Natural killer cell (primary cell): ENCODE results near the gene BTBD6. TPM values are rescaled to one million over a fixed set of nuclear protein-coding genes. Genes with fewer than 3 reads are reported as not detected.

ENCODE experiments used
- ATAC-seq, 3 donors: fragments of 150-1000 bp in 2 of 3; fragments of 200-7000 bp in 1 of 3; cut with Tn5 transposase; 1 replicate in 1 of 3; 2 replicates in 2 of 3; pipeline ENCODE4 v1.10.0; 2021; ENCODE audit warnings: mild to moderate bottlenecking in 2 of 3, moderate library complexity in 2 of 3
- DNase-seq, 2 donors: peaks; one replicate each; pipeline versions ENCODE4 v3.0.0 to v3.0.0-alpha.2; 2013 to 2021; ENCODE audit warnings: mixed read lengths in 1 of 2
- H3K27ac ChIP-seq: one replicate; pipeline ENCODE4 v1.5.1; 2013; ENCODE audit warnings: mild to moderate bottlenecking, low read length
- H3K27me3 ChIP-seq: one replicate; pipeline ENCODE4 v1.6.1; 2013; ENCODE audit warnings: low read length; ENCODE audit not compliant: control insufficient read depth, insufficient read depth
- H3K36me3 ChIP-seq: one replicate; pipeline ENCODE4 v1.6.1; 2013; ENCODE audit warnings: low read length; ENCODE audit not compliant: control insufficient read depth, insufficient read depth
- H3K4me1 ChIP-seq: one replicate; pipeline ENCODE4 v1.6.1; 2013; ENCODE audit warnings: low read length; ENCODE audit not compliant: control insufficient read depth, insufficient read depth
- H3K4me3 ChIP-seq: one replicate; pipeline ENCODE4 v1.5.1; 2013; ENCODE audit warnings: low read length
- H3K9me3 ChIP-seq: one replicate; pipeline ENCODE4 v1.6.1; 2013; ENCODE audit warnings: low read length; ENCODE audit not compliant: control insufficient read depth, insufficient read depth
- H3K27ac Mint-ChIP-seq, 2 donors: one replicate each; pipeline ENCODE4 v1.8.0; 2022; ENCODE audit warnings: mild to moderate bottlenecking in 2 of 2, mixed read lengths in 2 of 2, moderate library complexity in 1 of 2
- H3K27me3 Mint-ChIP-seq, 2 donors: one replicate each; pipeline ENCODE4 v1.8.0; 2022; ENCODE audit warnings: low read depth in 2 of 2, mixed read lengths in 2 of 2
- H3K36me3 Mint-ChIP-seq: one replicate; pipeline ENCODE4 v1.8.0; 2022; ENCODE audit warnings: mixed read lengths
- H3K4me1 Mint-ChIP-seq, 2 donors: one replicate each; pipeline ENCODE4 v1.8.0; 2022; ENCODE audit warnings: mixed read lengths in 2 of 2
- H3K4me3 Mint-ChIP-seq: one replicate; pipeline ENCODE4 v1.8.0; 2022; ENCODE audit warnings: mild to moderate bottlenecking, moderate library complexity, mixed read lengths
- H3K9me3 Mint-ChIP-seq, 2 donors: one replicate each; pipeline ENCODE4 v1.8.0; 2022; ENCODE audit warnings: mixed read lengths in 2 of 2
- WGBS: methylation state at CpG from one replicate; pipeline ENCODE4 v1.1.7; 2013; ENCODE audit warnings: missing lambda C conversion rate; ENCODE audit not compliant: insufficient coverage; 5-methylcytosine and 5-hydroxymethylcytosine counted together
- intact Hi-C: fragments of 100-400 bp; cut with micrococcal nuclease; formaldehyde crosslinking; loops from one replicate; pipeline ENCODE4 v1.14.2; 2022
- total RNA-seq, 4 donors: library from RNA; stranded (reverse); fragments of 120-200 nt in 1 of 4; gene quantifications; one replicate each; pipeline versions ENCODE4 v1.2.3 to v1.2.4, GENCODE V29; 2013 to 2022
- TF ChIP-seq, protein P1 (sequence below): fragments of 200-600 bp; IDR thresholded peaks from one replicate; pipeline ENCODE4 v1.8.0; 2022; ENCODE audit warnings: antibody characterized with exemption

BTBD6 gene
- total RNA-seq, 3 donors from 2014 or later (not counting 1 experiment from before 2014, with no cell fraction given) = 30.9 to 48.7 (median 44.2) TPM

DNA sequence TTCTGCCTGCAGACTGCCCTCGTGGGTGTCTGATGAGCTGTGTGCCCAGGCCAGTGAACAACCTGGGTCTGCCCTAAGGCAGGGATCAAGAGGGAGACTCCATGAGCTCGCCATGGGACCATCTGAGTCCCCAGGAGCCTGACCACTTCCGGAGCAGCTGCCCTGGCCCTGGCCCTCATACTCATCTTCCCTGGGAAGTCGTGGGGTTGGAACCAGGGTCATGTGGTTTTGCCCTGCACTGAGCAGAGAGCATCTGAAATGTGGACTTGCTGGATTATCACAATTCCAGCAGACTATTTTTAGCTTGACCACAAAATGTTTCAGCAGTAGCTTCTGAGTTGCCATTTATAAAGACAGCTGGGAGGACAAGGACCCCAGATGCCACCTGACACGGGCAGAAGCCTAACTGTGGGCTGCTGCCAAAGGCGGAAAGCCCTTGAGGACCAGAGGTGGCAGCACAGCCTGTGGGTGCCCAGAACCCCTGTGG, 6.7 kb downstream of the BTBD6 start:
- H3K27ac Mint-ChIP-seq = no peak overlapping the region
- peaks cover 4% of the 10 kb centered on the region for H3K4me1 ChIP-seq
- H3K4me1 Mint-ChIP-seq = peaks cover 0 to 8% of the 10 kb centered on the region in 2 donors
- H3K27ac ChIP-seq = no peak overlapping the region
- intact Hi-C loops = loop anchor here (10.0 kb wide), 1 partner anchor 50 kb away; the partner anchor contains the start of gene BRF1
- no peaks in the 10 kb centered on the region for H3K9me3 ChIP-seq
- H3K27me3 Mint-ChIP-seq = no peaks in the 10 kb centered on the region
- H3K36me3 ChIP-seq = peaks cover 16% of the 10 kb centered on the region
- DNase-seq = no peak
- H3K4me3 ChIP-seq = no peak overlapping the region
- H3K9me3 Mint-ChIP-seq = no peaks in the 10 kb centered on the region
- ATAC-seq = no peak
- no peaks in the 10 kb centered on the region for H3K36me3 Mint-ChIP-seq
- H3K27me3 ChIP-seq = no peaks in the 10 kb centered on the region
- WGBS = 43% methylated on average over 6 of the region's 6 CpGs
- H3K4me3 Mint-ChIP-seq = no peak overlapping the region
- TF ChIP-seq, protein P1, sequence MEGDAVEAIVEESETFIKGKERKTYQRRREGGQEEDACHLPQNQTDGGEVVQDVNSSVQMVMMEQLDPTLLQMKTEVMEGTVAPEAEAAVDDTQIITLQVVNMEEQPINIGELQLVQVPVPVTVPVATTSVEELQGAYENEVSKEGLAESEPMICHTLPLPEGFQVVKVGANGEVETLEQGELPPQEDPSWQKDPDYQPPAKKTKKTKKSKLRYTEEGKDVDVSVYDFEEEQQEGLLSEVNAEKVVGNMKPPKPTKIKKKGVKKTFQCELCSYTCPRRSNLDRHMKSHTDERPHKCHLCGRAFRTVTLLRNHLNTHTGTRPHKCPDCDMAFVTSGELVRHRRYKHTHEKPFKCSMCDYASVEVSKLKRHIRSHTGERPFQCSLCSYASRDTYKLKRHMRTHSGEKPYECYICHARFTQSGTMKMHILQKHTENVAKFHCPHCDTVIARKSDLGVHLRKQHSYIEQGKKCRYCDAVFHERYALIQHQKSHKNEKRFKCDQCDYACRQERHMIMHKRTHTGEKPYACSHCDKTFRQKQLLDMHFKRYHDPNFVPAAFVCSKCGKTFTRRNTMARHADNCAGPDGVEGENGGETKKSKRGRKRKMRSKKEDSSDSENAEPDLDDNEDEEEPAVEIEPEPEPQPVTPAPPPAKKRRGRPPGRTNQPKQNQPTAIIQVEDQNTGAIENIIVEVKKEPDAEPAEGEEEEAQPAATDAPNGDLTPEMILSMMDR = no peak

DNA sequence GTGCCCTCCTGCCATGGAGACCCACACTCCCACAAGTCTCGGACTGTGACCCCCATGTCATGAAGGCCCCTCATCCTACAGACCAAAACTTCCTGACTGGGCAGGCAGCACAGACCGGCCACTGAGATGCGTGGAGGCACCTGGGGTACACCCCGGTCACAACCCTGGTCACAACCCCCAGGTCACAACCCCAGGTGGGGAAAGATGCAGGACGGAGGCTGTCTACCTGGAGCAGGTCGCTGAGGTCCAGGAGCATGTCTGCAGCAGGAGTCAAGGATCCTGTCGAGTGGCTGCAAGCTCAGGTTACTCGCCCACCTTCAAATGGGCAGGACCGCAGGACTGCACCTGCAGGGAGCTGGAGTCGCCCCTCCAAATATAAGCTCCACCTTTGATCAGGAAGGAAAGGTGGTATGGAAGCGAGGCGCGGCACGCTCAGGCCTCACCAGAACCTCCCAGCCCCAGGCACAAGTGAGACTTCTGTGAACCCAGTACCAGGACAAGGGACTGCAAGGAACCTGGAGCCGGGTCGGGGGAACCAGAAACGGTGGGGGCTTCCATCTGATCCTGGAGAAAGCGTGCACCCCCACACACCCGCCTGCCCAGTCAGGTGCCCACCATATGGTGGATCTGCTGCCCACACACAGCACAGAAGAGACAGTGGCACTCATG, 8.1 kb downstream of the BTBD6 start:
- Mint-ChIP-seq H3K4me3 (no peak overlapping the region), H3K9me3 (no peaks in the 10 kb centered on the region), H3K36me3 (no peaks in the 10 kb centered on the region), H3K4me1 (no peaks in the 10 kb centered on the region), H3K27ac (no peak overlapping the region), H3K27me3 (no peaks in the 10 kb centered on the region)
- H3K4me1 ChIP-seq = peaks cover 4% of the 10 kb centered on the region
- intact Hi-C loops = loop anchor here (10.0 kb wide), 1 partner anchor 48 kb away; the partner anchor contains the start of gene BRF1
- TF ChIP-seq, protein P1 = no peak
- H3K9me3 ChIP-seq = no peaks in the 10 kb centered on the region
- peaks cover 8% of the 10 kb centered on the region for H3K36me3 ChIP-seq
- H3K27ac ChIP-seq = no peak overlapping the region
- no peaks in the 10 kb centered on the region for H3K27me3 ChIP-seq
- WGBS = 92% methylated on average over 19 of the region's 19 CpGs
- no peak overlapping the region for H3K4me3 ChIP-seq
- DNase-seq (no peak), ATAC-seq (no peak)

DNA sequence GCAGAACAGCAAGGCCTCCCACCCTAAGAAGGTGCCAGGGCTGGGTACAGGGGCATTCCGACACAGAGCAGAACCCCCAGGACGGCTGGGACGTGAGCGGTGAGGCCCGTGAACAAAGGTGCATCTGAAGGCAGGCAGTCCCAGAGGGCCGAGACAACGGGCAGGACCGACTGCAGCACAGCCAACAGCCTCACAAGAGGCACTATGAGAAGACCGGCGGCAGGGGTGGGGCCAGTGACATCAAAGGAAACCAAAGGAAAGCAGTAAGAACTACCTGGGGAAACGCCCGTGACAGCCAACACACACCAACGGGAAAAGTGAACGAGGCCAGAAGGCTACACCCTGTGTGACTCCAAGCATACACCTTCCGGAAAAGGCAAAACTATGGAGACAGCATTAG, 9.1 kb downstream of the BTBD6 start:
- DNase-seq = peak in 1 of 2 donors; percentile 27

More for the DNA sequence above, 9.1 kb downstream of the BTBD6 start:
- Mint-ChIP-seq H3K36me3 (no peaks in the 10 kb centered on the region), H3K27me3 (no peaks in the 10 kb centered on the region), H3K9me3 (no peaks in the 10 kb centered on the region), H3K4me1 (no peaks in the 10 kb centered on the region), H3K27ac (no peak overlapping the region), H3K4me3 (no peak overlapping the region)
- intact Hi-C loops = loop anchor here (10.0 kb wide), 1 partner anchor 47 kb away; the partner anchor contains the start of gene BRF1
- 80% methylated on average over 15 of the region's 15 CpGs for WGBS
- Histone ChIP-seq H3K4me1 (peaks cover 4% of the 10 kb centered on the region), H3K9me3 (no peaks in the 10 kb centered on the region), H3K27ac (no peak overlapping the region), H3K4me3 (no peak overlapping the region), H3K36me3 (peaks cover 5% of the 10 kb centered on the region), H3K27me3 (no peaks in the 10 kb centered on the region)
- ATAC-seq = no peak
- TF ChIP-seq, protein P1 = no peak
